Esophagus muscularis mucosa (tissue), 4 donors: ENCODE results near the gene XCR1. TPM values are rescaled to one million over a fixed set of nuclear protein-coding genes. Genes with fewer than 3 reads are reported as not detected.
A peak's percentile ranks its signal among the peaks of the same experiment; 100 is the strongest.
"Not testable (repeated sequence)": the region's sequence is repeated elsewhere in the genome, so short reads cannot be mapped to it uniquely, and the experiment has no call there.

ENCODE experiments used
- DNase-seq: peaks from one replicate; pipeline ENCODE4 v3.0.0-alpha.2; 2017; ENCODE audit errors: extremely low spot score
- H3K27ac ChIP-seq, 4 donors: fragments of 200-600 bp; sonication (generic); replicated peaks in 1 of 4; 1 replicate in 3 of 4; 2 replicates in 1 of 4; pipeline ENCODE4 v1.5.1; 2016 to 2019; ENCODE audit warnings: mild to moderate bottlenecking in 1 of 4
- H3K27me3 ChIP-seq, 4 donors: fragments of 200-600 bp; sonication (generic); one replicate each; pipeline versions ENCODE4 v1.5.1 to v1.6.0; 2016 to 2019
- H3K36me3 ChIP-seq, 4 donors: fragments of 200-600 bp; sonication (generic); one replicate each; pipeline ENCODE4 v1.5.1; 2016 to 2019
- H3K4me1 ChIP-seq, 4 donors: fragments of 200-600 bp; sonication (generic); one replicate each; pipeline ENCODE4 v1.5.1; 2016 to 2019
- H3K4me3 ChIP-seq, 4 donors: fragments of 200-600 bp; sonication (generic); 1 replicate in 2 of 4; 2 replicates in 2 of 4; pipeline ENCODE4 v1.5.1; 2016 to 2019; ENCODE audit warnings: mild to moderate bottlenecking in 4 of 4, moderate library complexity in 1 of 4
- H3K9me3 ChIP-seq, 4 donors: fragments of 200-600 bp; sonication (generic); 1 replicate in 3 of 4; 2 replicates in 1 of 4; pipeline ENCODE4 v1.5.1; 2016 to 2019
- CTCF ChIP-seq, 3 experiments: fragments of 200-600 bp in 2 of 3; fragments of 450-650 bp in 1 of 3; sonication (generic) in 2 of 3; IDR thresholded peaks; one replicate each; pipeline ENCODE4 v1.5.1; 2017 to 2019; ENCODE audit warnings: antibody characterized with exemption in 3 of 3, mild to moderate bottlenecking in 2 of 3, moderate library complexity in 1 of 3
- EP300 ChIP-seq: sonication (generic); formaldehyde crosslinking; IDR thresholded peaks from one replicate; pipeline ENCODE4 v1.6.1; 2017; ENCODE audit warnings: antibody characterized with exemption
- POLR2A ChIP-seq: fragments of 450-650 bp; IDR thresholded peaks from one replicate; pipeline ENCODE4 v1.6.1; 2017; ENCODE audit warnings: antibody characterized with exemption, moderate library complexity, mild to moderate bottlenecking, low read depth
- POLR2AphosphoS5 ChIP-seq, 2 donors: sonication (generic); formaldehyde crosslinking; IDR thresholded peaks; one replicate each; pipeline ENCODE4 v1.6.1; 2017; ENCODE audit warnings: antibody characterized with exemption in 2 of 2
- WGBS: methylation state at CpG from one replicate; pipeline ENCODE4 v1.1.5; 2018; 5-methylcytosine and 5-hydroxymethylcytosine counted together
- intact Hi-C: fragments of 100-400 bp; cut with DNase I; formaldehyde crosslinking; loops from one replicate; pipeline ENCODE4 v1.15.1; 2023
- total RNA-seq, 4 donors: library from RNA; depleted of rRNA; stranded (reverse); fragments of >200 nt; gene quantifications; one replicate each; pipeline versions ENCODE4 v1.1.0 to v1.2.1, GENCODE V29; 2016

The XCR1 gene
- total RNA-seq, 4 donors from 2014 or later: 0.17 TPM; not detected in 3

GRCh38 chr3:46049093-46049492 lies 21.8 kb upstream of the XCR1 start:
- 85% methylated on average over 5 of the region's 5 CpGs for WGBS
- intact Hi-C loops: no loop called here
- Histone ChIP-seq H3K9me3 (no peaks in the 10 kb centered on the region), H3K4me3 (no peak overlapping the region), H3K27me3 (peaks cover 0 to 8% (median 0%) of the 10 kb centered on the region in 4 donors), H3K4me1 (no peaks in the 10 kb centered on the region), H3K36me3 (no peaks in the 10 kb centered on the region), H3K27ac (no peak overlapping the region)
- DNase-seq: no peak
- TF ChIP-seq EP300 (no peak), POLR2AphosphoS5 (IDR thresholded peaks at IDR 0.05) (no peak), CTCF (IDR thresholded peaks at IDR 0.05) (no peak), POLR2A (no peak)

DNA sequence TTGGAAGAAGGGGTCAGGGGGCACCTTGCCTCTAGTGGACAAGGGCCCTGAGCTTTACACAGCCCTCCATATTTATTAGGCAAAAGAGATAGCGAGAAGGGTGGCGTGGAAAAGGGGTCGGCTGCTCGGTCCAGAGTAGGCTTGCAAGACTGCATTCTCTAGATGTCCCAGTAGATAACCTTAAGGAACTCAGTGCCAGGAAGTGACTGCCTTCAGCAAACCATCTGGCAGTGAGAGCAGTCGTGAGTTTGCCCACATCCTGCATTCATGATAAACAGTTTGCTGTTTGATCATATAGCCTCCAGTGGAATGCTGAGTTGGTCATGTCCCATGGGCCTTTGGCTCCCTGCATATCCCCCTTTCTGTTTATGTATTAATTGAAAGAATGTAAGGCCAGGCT lies 18.9 kb upstream of the XCR1 start:
- H3K4me1 ChIP-seq, H3K9me3 ChIP-seq, H3K27ac ChIP-seq, intact Hi-C loops, DNase-seq, H3K36me3 ChIP-seq, H3K4me3 ChIP-seq, H3K27me3 ChIP-seq: not testable (repeated sequence)
- 71% methylated on average over 5 of the region's 5 CpGs for WGBS

DNA sequence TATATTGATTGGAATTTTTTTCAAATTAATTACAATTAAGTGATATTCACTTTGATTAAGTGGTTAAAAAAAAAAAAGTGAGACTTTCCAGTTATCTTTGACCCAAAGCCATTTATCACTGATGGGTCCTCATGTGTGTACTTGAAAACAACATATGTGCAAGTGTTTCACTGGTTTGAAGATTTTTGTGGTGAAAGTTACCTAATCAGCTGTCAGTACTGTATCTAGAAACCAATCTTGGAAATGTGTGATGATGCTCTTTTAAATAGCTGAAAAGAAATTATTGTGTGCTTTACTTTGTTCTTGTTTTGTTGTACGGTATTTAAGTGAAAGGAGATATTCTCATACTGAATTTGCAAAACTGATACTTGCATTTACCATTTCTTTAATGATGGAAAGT lies 11.6 kb upstream of the XCR1 start:
- 94% methylated on average over 1 of the region's 1 CpG for WGBS
- Histone ChIP-seq H3K27me3 (no peaks in the 10 kb centered on the region), H3K36me3 (no peaks in the 10 kb centered on the region), H3K4me1 (no peaks in the 10 kb centered on the region), H3K4me3 (no peak overlapping the region), H3K27ac (no peak overlapping the region), H3K9me3 (no peaks in the 10 kb centered on the region)
- TF ChIP-seq POLR2AphosphoS5 (IDR thresholded peaks at IDR 0.05) (no peak), EP300 (no peak), POLR2A (no peak), CTCF (IDR thresholded peaks at IDR 0.05) (no peak)
- DNase-seq: no peak
- intact Hi-C loops: no loop called here

- H3K27me3 ChIP-seq, H3K36me3 ChIP-seq, intact Hi-C loops, H3K9me3 ChIP-seq, H3K27ac ChIP-seq, H3K4me3 ChIP-seq, H3K4me1 ChIP-seq: not testable (repeated sequence)
- DNase-seq: peak; percentile 53
- 66% methylated on average over 3 of the region's 3 CpGs for WGBS
These were observed 10.8 kb upstream of the XCR1 start for GRCh38 chr3:46038071-46038470.

GRCh38 chr3:46036191-46036590 lies 8.9 kb upstream of the XCR1 start:
- Histone ChIP-seq H3K4me1 (no peaks in the 10 kb centered on the region), H3K4me3 (no peak overlapping the region), H3K9me3 (no peaks in the 10 kb centered on the region), H3K27ac (no peak overlapping the region), H3K36me3 (no peaks in the 10 kb centered on the region), H3K27me3 (no peaks in the 10 kb centered on the region)
- TF ChIP-seq POLR2A: no peak
- no peak for TF ChIP-seq EP300
- TF ChIP-seq CTCF (IDR thresholded peaks at IDR 0.05): no peak
- no peak for TF ChIP-seq POLR2AphosphoS5 (IDR thresholded peaks at IDR 0.05)
- WGBS: 100% methylated on average over 1 of the region's 1 CpG
- intact Hi-C loops: no loop called here
- peak; percentile 34 for DNase-seq

GRCh38 chr3:46031747-46032146 lies 4.5 kb upstream of the XCR1 start:
- Histone ChIP-seq H3K27ac (no peak overlapping the region), H3K4me3 (no peak overlapping the region), H3K36me3 (no peaks in the 10 kb centered on the region), H3K9me3 (peaks cover 0 to 4% (median 0%) of the 10 kb centered on the region in 4 donors), H3K4me1 (no peaks in the 10 kb centered on the region), H3K27me3 (no peaks in the 10 kb centered on the region)
- peak; percentile 55 for DNase-seq
- TF ChIP-seq POLR2AphosphoS5 (IDR thresholded peaks at IDR 0.05): no peak
- no peak for TF ChIP-seq CTCF (IDR thresholded peaks at IDR 0.05)
- no peak for TF ChIP-seq EP300
- TF ChIP-seq POLR2A: no peak
- 89% methylated on average over 1 of the region's 2 CpGs for WGBS
- intact Hi-C loops: no loop called here
